HG03066 (cell line): ENCODE results near the gene GXYLT1.
"Not testable (repeated sequence)": the region's sequence is repeated elsewhere in the genome, so short reads cannot be mapped to it uniquely, and the experiment has no call there.

Source experiments
- ATAC-seq: cut with Tn5 transposase; IDR thresholded peaks from one replicate; pipeline ENCODE4 v1.9.1; 2021; ENCODE audit warnings: low read depth; ENCODE audit not compliant: unreplicated experiment

Gene GXYLT1, protein sequence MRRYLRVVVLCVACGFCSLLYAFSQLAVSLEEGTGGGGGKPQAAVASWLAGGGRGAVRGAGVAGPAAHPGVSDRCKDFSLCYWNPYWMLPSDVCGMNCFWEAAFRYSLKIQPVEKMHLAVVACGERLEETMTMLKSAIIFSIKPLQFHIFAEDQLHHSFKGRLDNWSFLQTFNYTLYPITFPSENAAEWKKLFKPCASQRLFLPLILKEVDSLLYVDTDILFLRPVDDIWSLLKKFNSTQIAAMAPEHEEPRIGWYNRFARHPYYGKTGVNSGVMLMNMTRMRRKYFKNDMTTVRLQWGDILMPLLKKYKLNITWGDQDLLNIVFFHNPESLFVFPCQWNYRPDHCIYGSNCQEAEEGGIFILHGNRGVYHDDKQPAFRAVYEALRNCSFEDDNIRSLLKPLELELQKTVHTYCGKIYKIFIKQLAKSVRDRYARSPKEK

DNA sequence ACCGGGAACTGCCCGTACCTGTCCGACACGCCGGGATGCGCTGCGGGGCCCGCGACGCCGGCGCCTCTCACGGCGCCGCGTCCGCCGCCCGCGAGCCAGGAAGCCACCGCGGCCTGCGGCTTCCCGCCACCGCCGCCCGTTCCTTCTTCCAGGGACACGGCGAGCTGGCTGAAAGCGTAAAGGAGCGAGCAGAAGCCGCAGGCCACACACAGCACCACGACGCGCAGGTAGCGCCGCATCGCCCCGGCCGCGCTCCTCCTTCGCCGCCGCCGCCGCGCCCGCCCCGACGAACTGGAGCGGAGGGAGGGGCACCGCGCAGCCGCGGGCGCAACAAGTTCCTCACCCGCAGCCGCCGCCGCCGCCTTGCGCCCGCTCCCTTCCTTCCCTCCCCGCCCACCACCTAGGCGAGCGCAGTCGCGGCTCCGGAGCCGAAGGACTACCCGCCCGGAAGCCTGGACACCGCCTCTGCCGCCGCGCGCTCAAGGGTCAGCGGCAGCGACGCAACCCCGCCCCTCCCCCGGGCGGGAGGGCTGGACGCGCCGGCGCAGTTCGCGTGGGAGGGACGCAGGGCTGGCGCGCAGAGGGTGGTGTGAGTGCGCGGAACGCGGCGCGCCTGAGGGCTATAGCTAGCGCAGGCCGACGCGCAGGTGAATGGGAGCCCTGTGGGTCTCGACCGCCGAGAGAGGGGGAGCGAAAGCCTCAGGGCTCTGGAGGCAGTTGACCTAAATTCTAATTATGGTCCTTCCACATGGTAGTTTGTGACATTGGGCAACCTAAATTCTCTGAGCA, at the start of gene GXYLT1:
Gene GXYLT1 (minus strand): TSS at position 467 of the 789 bp plus-strand sequence. CDS start 228 bp downstream, at position 239.
- ATAC-seq: peak; percentile 87

- ATAC-seq: no peak
These were observed 48.0 kb upstream of the GXYLT1 start for GRCh38 chr12:42192686-42193085.

DNA sequence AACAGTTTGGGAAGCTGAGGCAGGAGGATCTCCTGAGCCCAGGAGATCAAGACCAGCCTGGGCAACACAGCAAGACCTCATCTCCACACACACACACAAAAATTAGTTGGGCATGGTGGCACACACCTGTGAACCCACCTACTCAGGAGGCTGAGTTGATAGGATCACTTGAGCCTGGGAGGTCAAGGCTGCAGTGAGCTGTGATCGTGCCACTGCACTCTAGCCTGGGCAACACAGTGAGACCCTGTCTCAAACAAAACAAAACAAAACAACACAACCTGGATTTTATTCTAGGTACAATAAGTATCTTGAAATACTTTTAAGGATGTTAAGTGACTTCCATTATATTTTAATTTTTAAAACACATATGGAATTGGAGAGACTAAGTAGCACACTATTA, 47.6 kb upstream of the GXYLT1 start:
- ATAC-seq: no peak

DNA sequence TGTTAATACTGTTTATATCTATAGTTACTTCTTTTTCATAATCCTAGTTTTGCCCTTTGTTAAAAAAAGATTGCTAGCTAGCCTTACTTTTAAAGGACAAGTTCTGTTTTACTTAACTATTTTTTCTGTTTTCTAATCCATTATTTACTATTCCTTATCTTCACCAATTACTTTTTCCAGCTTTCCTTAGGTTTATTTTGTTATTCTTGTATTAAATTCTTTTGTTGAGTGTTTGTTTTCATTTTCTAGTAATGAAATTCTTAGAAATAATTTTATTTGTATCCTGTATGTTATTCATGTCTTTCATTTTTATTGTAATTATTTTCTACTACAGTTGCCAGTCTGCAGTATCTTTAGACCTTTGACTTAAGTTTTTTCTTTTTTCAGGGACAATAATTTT, 45.7 kb upstream of the GXYLT1 start:
- no peak for ATAC-seq

GRCh38 chr12:42188275-42188674, 43.6 kb upstream of the GXYLT1 start:
- ATAC-seq: not testable (repeated sequence)

DNA sequence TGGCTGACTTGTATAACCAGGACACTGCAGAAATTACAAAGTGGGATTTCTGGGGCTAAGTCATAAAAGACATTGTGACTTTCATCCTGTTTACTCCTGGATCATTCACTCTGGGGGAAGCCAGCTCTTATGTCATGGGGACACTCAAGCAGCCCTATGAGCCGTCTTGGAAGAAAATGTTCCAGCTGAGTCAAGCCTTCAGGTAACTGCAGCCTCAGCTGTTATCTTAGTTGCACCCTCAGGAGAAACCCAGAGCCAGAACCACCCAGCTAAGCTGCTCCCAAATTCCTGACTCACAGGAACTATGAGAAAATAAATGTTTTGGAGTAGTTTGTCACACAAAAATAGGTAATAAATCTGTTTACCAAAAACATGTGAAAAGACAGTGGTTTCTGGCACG, 43.1 kb upstream of the GXYLT1 start:
- ATAC-seq: no peak

- ATAC-seq: no peak
These were observed 42.1 kb upstream of the GXYLT1 start for GRCh38 chr12:42186793-42187192.

DNA sequence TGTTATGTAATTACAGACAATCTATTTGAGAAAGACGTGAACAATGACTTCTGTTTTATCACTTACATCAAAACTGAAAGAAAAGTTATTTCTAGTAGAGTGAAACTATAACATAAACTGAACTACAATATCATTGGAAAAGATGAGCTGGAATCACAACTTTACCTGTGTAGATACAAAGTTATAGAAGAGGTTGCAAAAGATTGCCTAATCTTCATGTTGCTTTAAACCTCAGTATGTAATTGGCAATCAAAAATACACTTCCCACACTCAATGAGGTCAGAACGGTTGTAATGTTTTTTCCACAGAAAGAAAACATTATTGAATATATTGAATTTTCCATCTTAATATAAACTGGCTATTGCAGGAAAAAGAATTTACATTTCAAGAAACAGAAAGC, 37.7 kb upstream of the GXYLT1 start:
- no peak for ATAC-seq

DNA sequence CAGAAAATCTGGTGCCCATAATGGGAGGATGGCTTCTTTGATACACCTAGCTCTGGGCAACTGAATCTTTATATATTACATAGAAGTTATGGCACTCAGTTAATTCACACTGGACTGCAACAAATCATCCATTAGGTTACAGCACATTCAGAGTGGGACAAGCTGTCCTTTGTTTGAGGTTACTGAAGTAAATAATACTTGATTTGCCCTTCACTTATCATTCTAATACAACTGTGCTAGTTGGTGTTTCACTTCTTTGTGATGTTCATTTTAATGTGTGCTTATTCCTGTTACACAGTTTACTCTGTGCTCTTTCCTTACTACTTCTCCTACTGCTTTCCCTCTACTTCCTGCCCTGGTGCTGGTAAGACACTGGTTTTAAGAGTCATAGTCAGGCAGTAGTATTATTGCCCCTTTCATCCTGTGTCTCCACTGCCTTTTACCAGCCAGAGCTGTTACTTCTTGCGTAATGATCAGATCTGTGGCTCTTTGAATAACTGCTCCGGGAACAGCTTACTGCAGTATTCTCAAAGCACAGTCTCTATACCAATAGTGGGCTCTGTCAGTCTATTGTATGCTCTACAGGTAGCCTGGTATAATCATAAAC, 36.4 kb upstream of the GXYLT1 start:
- no peak for ATAC-seq

DNA sequence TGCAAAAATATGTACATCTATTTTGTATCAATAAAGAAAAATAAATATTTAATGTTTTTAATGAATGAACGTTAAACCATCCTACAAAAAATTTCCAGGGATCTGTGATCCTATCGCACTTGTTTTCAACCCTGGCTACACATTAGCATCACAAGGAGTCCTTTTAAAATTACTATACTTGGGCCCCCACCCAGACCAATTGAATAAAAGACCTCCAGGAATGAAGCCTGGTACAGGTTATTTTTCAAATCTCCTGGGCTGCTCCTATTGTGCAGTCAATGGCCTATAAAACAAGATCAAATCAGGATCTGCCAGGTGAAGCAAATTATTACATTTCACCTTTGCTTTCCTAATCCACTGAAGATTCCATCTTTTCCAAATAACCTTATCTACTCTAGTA, 33.4 kb upstream of the GXYLT1 start:
- no peak for ATAC-seq

DNA sequence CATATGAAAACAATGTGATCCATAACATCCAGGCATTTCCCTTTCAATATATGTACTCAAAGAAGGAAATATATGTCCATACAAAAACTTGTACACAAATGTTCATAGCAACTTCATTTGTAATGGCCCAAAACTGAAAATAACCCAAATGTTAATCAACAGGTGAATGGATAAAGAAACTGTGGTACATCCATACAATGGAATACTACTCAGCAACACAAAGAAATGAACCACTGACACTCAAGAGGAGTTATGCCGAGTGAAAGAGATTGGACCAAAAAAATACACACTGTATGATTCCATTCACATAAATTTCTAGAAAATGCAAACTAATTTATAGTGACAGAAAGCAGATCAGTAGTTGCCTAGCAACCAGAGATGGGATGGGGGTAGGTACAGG, 30.3 kb upstream of the GXYLT1 start:
- ATAC-seq: no peak

DNA sequence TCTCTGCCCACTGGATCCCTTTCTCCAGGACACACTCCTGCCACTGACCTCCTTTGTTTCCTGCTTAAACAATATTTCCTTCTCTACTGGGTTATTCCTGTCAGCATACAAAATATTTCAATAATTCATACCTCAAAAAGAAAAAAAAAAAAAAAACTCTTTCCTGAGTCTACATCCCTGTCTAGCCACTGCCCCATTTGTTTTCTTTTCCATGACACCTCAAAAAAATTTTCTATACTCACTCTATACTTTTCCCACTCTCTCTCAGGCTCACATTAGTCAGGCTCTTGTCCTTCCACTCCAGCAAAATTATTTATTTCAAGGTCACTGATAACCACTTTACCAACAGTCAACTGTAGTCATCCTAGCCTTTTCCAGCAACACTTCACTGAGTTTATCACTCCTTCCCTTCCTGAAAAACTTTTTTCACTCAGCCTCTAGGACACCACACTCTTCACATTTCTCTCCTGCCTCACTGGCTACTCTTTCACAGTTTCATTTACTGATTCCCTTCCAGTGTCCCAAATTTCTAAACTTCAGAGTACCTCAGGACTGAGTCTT, 29.4 kb upstream of the GXYLT1 start:
- no peak for ATAC-seq

GRCh38 chr12:42172441-42173210, 28.0 kb upstream of the GXYLT1 start:
- ATAC-seq: no peak

- ATAC-seq: no peak
These were observed 23.0 kb upstream of the GXYLT1 start for GRCh38 chr12:42167711-42168110.

GRCh38 chr12:42166501-42166900, 21.8 kb upstream of the GXYLT1 start:
- ATAC-seq: no peak

- no peak for ATAC-seq
These were observed 19.2 kb upstream of the GXYLT1 start for GRCh38 chr12:42163913-42164312.

GRCh38 chr12:42162965-42163364, 18.3 kb upstream of the GXYLT1 start:
- ATAC-seq: no peak

DNA sequence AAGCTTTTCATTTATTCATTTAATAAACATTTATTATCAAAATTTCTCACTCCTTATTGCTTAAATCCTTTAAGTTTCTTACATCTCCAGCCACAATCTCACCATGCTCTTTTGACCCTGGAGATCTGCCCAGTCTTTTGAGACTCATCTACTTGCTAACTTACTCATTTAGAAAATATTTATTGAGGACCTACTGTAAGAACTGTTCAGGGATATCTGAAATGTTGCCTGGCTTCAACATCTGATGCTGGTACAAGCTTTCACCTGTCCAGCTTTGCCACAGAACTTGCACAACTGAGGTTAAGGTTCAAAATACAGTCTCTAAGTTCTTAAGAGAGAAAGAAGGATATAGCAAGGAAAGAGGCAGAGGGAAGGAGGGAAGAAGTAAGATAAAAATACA, 17.5 kb upstream of the GXYLT1 start:
- ATAC-seq: no peak

- no peak for ATAC-seq
These were observed 16.9 kb upstream of the GXYLT1 start for GRCh38 chr12:42161529-42161928.

GRCh38 chr12:42156232-42156631, 11.6 kb upstream of the GXYLT1 start:
- ATAC-seq: no peak
